ENCODE measurements around the gene AFF1.

- TF ChIP-seq CTCF (IDR thresholded peaks at IDR 0.05; ENCODE audit: low read length) (no peak), EZH2 (optimal IDR thresholded peaks at IDR 0.05; ENCODE audit: low read depth, low read length) (no peak), EZH2phosphoT487 (IDR thresholded peaks at IDR 0.05; ENCODE audit: low read length) (no peak)
These were observed 40.4 kb upstream of the AFF1 start for GRCh38 chr4:86894455-86894854.
